GM08714 (cell line): ENCODE measurements around the gene RETNLB.

Experiments used
- H3K4me3 ChIP-seq: fragments of 200-500 bp; sonication (Bioruptor generic); 2 replicates; pipeline ENCODE4 v1.5.1; 2014; ENCODE audit warnings: mild to moderate bottlenecking, low read length, inconsistent platforms
- ZNF274 ChIP-seq: IDR thresholded peaks from 2 replicates; pipeline ENCODE4 v1.6.1; 2012; ENCODE audit warnings: mild to moderate bottlenecking, low read depth, low read length

RETNLB gene

GRCh38 chr3:108722724-108723123 lies 34.5 kb downstream of the RETNLB start:
- no peak for TF ChIP-seq ZNF274
- H3K4me3 ChIP-seq = no peak overlapping the region

GRCh38 chr3:108719178-108719806 lies 37.9 kb downstream of the RETNLB start:
- no peak overlapping the region for H3K4me3 ChIP-seq
- no peak for TF ChIP-seq ZNF274

- no peak overlapping the region for H3K4me3 ChIP-seq
- no peak for TF ChIP-seq ZNF274
Measured at GRCh38 chr3:108718454-108718853, 38.8 kb downstream of the RETNLB start.

DNA sequence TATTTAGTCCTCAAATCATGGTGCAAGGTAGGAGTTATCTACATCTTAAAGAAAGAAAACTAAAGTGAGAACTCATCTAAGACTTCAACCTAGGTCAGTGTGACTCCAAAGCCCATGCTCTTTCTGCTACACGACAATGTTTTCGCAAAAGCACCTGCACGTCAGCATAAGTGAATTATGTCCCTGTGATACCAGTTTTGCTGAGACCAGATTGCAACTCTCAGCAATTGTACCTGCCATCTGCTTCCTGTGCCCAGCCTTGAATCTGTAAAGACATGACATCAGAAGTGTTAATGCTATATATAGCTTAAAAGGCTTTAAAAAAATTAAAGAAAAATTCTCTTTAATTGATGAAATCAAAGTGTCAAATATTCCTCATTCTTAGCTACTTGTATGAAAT lies 43.4 kb downstream of the RETNLB start:
- no peak overlapping the region for H3K4me3 ChIP-seq
- TF ChIP-seq ZNF274 = no peak

DNA sequence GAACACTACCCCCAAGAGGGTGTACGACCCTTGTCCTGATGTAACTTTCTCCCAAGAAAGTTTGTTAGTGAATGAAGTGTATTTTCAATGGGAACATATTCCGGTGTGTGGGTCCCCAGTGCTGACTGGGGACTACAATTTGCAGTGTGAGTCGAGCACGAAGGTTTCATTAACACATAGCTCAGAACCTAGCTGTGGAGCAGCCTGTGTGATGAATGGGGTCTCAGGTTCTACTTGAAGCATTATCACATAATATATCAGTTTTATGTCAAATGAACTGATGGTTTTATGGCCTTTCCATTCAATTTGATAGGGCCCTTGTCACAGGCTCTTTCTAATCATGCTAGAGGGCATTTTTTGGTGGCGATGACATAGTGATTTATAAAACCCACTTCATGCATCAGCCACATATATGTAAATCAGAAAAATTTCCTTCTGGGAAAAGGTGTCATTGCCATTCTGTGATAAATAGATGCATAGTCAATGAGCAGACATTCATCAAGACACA lies 44.1 kb downstream of the RETNLB start:
- H3K4me3 ChIP-seq = no peak overlapping the region
- no peak for TF ChIP-seq ZNF274
